Natural killer cell (primary cell): ENCODE measurements around the gene AMN. TPM values are rescaled to one million over a fixed set of nuclear protein-coding genes. Genes with fewer than 3 reads are reported as not detected.
"Not testable (repeated sequence)": the region's sequence is repeated elsewhere in the genome, so short reads cannot be mapped to it uniquely, and the experiment has no call there.

Experiments used
- ATAC-seq, 3 donors: fragments of 150-1000 bp in 2 of 3; fragments of 200-7000 bp in 1 of 3; cut with Tn5 transposase; 1 replicate in 1 of 3; 2 replicates in 2 of 3; pipeline ENCODE4 v1.10.0; 2021; ENCODE audit warnings: mild to moderate bottlenecking in 2 of 3, moderate library complexity in 2 of 3
- DNase-seq, 2 donors: peaks; one replicate each; pipeline versions ENCODE4 v3.0.0 to v3.0.0-alpha.2; 2013 to 2021; ENCODE audit warnings: mixed read lengths in 1 of 2
- H3K27ac ChIP-seq: one replicate; pipeline ENCODE4 v1.5.1; 2013; ENCODE audit warnings: mild to moderate bottlenecking, low read length
- H3K27me3 ChIP-seq: one replicate; pipeline ENCODE4 v1.6.1; 2013; ENCODE audit warnings: low read length; ENCODE audit not compliant: control insufficient read depth, insufficient read depth
- H3K36me3 ChIP-seq: one replicate; pipeline ENCODE4 v1.6.1; 2013; ENCODE audit warnings: low read length; ENCODE audit not compliant: control insufficient read depth, insufficient read depth
- H3K4me1 ChIP-seq: one replicate; pipeline ENCODE4 v1.6.1; 2013; ENCODE audit warnings: low read length; ENCODE audit not compliant: control insufficient read depth, insufficient read depth
- H3K4me3 ChIP-seq: one replicate; pipeline ENCODE4 v1.5.1; 2013; ENCODE audit warnings: low read length
- H3K9me3 ChIP-seq: one replicate; pipeline ENCODE4 v1.6.1; 2013; ENCODE audit warnings: low read length; ENCODE audit not compliant: control insufficient read depth, insufficient read depth
- H3K27ac Mint-ChIP-seq, 2 donors: one replicate each; pipeline ENCODE4 v1.8.0; 2022; ENCODE audit warnings: mild to moderate bottlenecking in 2 of 2, mixed read lengths in 2 of 2, moderate library complexity in 1 of 2
- H3K27me3 Mint-ChIP-seq, 2 donors: one replicate each; pipeline ENCODE4 v1.8.0; 2022; ENCODE audit warnings: low read depth in 2 of 2, mixed read lengths in 2 of 2
- H3K36me3 Mint-ChIP-seq: one replicate; pipeline ENCODE4 v1.8.0; 2022; ENCODE audit warnings: mixed read lengths
- H3K4me1 Mint-ChIP-seq, 2 donors: one replicate each; pipeline ENCODE4 v1.8.0; 2022; ENCODE audit warnings: mixed read lengths in 2 of 2
- H3K4me3 Mint-ChIP-seq: one replicate; pipeline ENCODE4 v1.8.0; 2022; ENCODE audit warnings: mild to moderate bottlenecking, moderate library complexity, mixed read lengths
- H3K9me3 Mint-ChIP-seq, 2 donors: one replicate each; pipeline ENCODE4 v1.8.0; 2022; ENCODE audit warnings: mixed read lengths in 2 of 2
- CTCF ChIP-seq: fragments of 200-600 bp; IDR thresholded peaks from one replicate; pipeline ENCODE4 v1.8.0; 2022; ENCODE audit warnings: antibody characterized with exemption
- WGBS: methylation state at CpG from one replicate; pipeline ENCODE4 v1.1.7; 2013; ENCODE audit warnings: missing lambda C conversion rate; ENCODE audit not compliant: insufficient coverage; 5-methylcytosine and 5-hydroxymethylcytosine counted together
- intact Hi-C: fragments of 100-400 bp; cut with micrococcal nuclease; formaldehyde crosslinking; loops from one replicate; pipeline ENCODE4 v1.14.2; 2022
- total RNA-seq, 4 donors: library from RNA; stranded (reverse); fragments of 120-200 nt in 1 of 4; gene quantifications; one replicate each; pipeline versions ENCODE4 v1.2.3 to v1.2.4, GENCODE V29; 2013 to 2022

The AMN gene
- total RNA-seq, 3 donors from 2014 or later (not counting 1 experiment from before 2014, with no cell fraction given) = 0.24 to 2.4 (median 2.0) TPM

GRCh38 chr14:102924632-102925588, 2.4 kb downstream of the AMN start:
- H3K36me3 Mint-ChIP-seq = no peaks in the 10 kb centered on the region
- no peak for TF ChIP-seq CTCF
- H3K9me3 ChIP-seq = no peaks in the 10 kb centered on the region
- intact Hi-C loops = no loop called here
- WGBS = 91% methylated on average over 25 of the region's 25 CpGs
- no peaks in the 10 kb centered on the region for H3K9me3 Mint-ChIP-seq
- H3K4me1 Mint-ChIP-seq = peaks cover 0 to 4% of the 10 kb centered on the region in 2 donors
- no peak overlapping the region for H3K27ac Mint-ChIP-seq
- no peak overlapping the region for H3K4me3 Mint-ChIP-seq
- H3K27ac ChIP-seq = no peak overlapping the region
- H3K4me3 ChIP-seq = no peak overlapping the region
- H3K27me3 Mint-ChIP-seq = peaks cover 13 to 17% of the 10 kb centered on the region in 2 donors
- DNase-seq = no peak
- no peak for ATAC-seq
- peaks cover 39% of the 10 kb centered on the region for H3K4me1 ChIP-seq
- H3K27me3 ChIP-seq = peaks cover 29% of the 10 kb centered on the region
- H3K36me3 ChIP-seq = no peaks in the 10 kb centered on the region

GRCh38 chr14:102925646-102926045, 3.2 kb downstream of the AMN start:
- Mint-ChIP-seq H3K27me3 (peaks cover 13 to 19% of the 10 kb centered on the region in 2 donors), H3K4me1 (peaks cover 0 to 4% of the 10 kb centered on the region in 2 donors), H3K4me3 (no peak overlapping the region), H3K27ac (no peak overlapping the region), H3K36me3 (no peaks in the 10 kb centered on the region), H3K9me3 (no peaks in the 10 kb centered on the region)
- TF ChIP-seq CTCF = no peak
- WGBS = 86% methylated on average over 11 of the region's 11 CpGs
- Histone ChIP-seq H3K36me3 (no peaks in the 10 kb centered on the region), H3K4me3 (no peak overlapping the region), H3K9me3 (no peaks in the 10 kb centered on the region), H3K27ac (no peak overlapping the region), H3K4me1 (peaks cover 43% of the 10 kb centered on the region), H3K27me3 (peaks cover 31% of the 10 kb centered on the region)
- ATAC-seq (no peak), DNase-seq (no peak)
- intact Hi-C loops = no loop called here

GRCh38 chr14:102926104-102926503, 3.6 kb downstream of the AMN start:
- peaks cover 0 to 4% of the 10 kb centered on the region in 2 donors for H3K4me1 Mint-ChIP-seq
- no peaks in the 10 kb centered on the region for H3K36me3 Mint-ChIP-seq
- H3K27me3 Mint-ChIP-seq = peaks cover 13 to 20% of the 10 kb centered on the region in 2 donors
- 78% methylated on average over 12 of the region's 12 CpGs for WGBS
- H3K4me1 ChIP-seq = peaks cover 46% of the 10 kb centered on the region
- peaks cover 36% of the 10 kb centered on the region for H3K27me3 ChIP-seq
- H3K4me3 ChIP-seq = no peak overlapping the region
- no peak for DNase-seq
- no peak overlapping the region for H3K4me3 Mint-ChIP-seq
- ATAC-seq = no peak
- no peaks in the 10 kb centered on the region for H3K9me3 Mint-ChIP-seq
- intact Hi-C loops = no loop called here
- H3K27ac ChIP-seq = no peak overlapping the region
- no peak overlapping the region for H3K27ac Mint-ChIP-seq
- no peak for TF ChIP-seq CTCF
- H3K9me3 ChIP-seq = no peaks in the 10 kb centered on the region
- H3K36me3 ChIP-seq = no peaks in the 10 kb centered on the region

GRCh38 chr14:102926840-102927239, 4.4 kb downstream of the AMN start:
- peaks cover 38% of the 10 kb centered on the region for H3K27me3 ChIP-seq
- ATAC-seq, intact Hi-C loops, H3K4me3 Mint-ChIP-seq, H3K9me3 ChIP-seq, DNase-seq, H3K36me3 ChIP-seq, H3K4me1 Mint-ChIP-seq, H3K27ac Mint-ChIP-seq, H3K36me3 Mint-ChIP-seq, H3K4me3 ChIP-seq, H3K9me3 Mint-ChIP-seq, H3K27ac ChIP-seq: not testable (repeated sequence)
- H3K4me1 ChIP-seq = peaks cover 46% of the 10 kb centered on the region
- WGBS = 93% methylated on average over 8 of the region's 10 CpGs
- peaks cover 13 to 20% of the 10 kb centered on the region in 2 donors for H3K27me3 Mint-ChIP-seq
